Uterus (tissue), 2 donors: ENCODE data around the gene ZCCHC7.

Experiments used
- CTCF ChIP-seq, 4 experiments: fragments of 200-600 bp in 2 of 4; fragments of 450-650 bp in 2 of 4; sonication (generic) in 2 of 4; IDR thresholded peaks; one replicate each; pipeline ENCODE4 v1.5.1; 2016 to 2019; ENCODE audit warnings: antibody characterized with exemption in 4 of 4, mild to moderate bottlenecking in 2 of 4, moderate library complexity in 1 of 4
- POLR2A ChIP-seq, 2 donors: fragments of 450-650 bp; IDR thresholded peaks; one replicate each; pipeline ENCODE4 v1.6.1; 2016; ENCODE audit warnings: antibody characterized with exemption in 2 of 2, mild to moderate bottlenecking in 1 of 2, moderate library complexity in 1 of 2

GRCh38 chr9:37324691-37325490 lies 204.5 kb downstream of the ZCCHC7 start:
- no peak for TF ChIP-seq CTCF (IDR thresholded peaks at IDR 0.05)
- TF ChIP-seq POLR2A (IDR thresholded peaks at IDR 0.05): no peak
